H9 (cell line): Measurements from ENCODE around the gene SOCS3. TPM values are rescaled to one million over a fixed set of nuclear protein-coding genes. Genes with fewer than 3 reads are reported as not detected.

Source experiments
- DNase-seq: peaks from one replicate; pipeline ENCODE4 v3.0.0-alpha.2; 2017
- H2AFZ ChIP-seq: one replicate; pipeline ENCODE4 v1.6.1; 2013; ENCODE audit warnings: mild to moderate bottlenecking, low read length, control low read depth, moderate library complexity
- H2AK5ac ChIP-seq: 2 replicates; pipeline ENCODE4 v1.6.1; 2013; ENCODE audit warnings: low read length, control low read depth, mixed read lengths; ENCODE audit not compliant: insufficient read length
- H2BK120ac ChIP-seq: one replicate; pipeline ENCODE4 v1.6.1; 2013; ENCODE audit warnings: low read depth, mild to moderate bottlenecking, low read length, control low read depth, inconsistent platforms; ENCODE audit not compliant: poor library complexity, severe bottlenecking
- H2BK12ac ChIP-seq: 2 replicates; pipeline ENCODE4 v1.6.1; 2013; ENCODE audit warnings: low read length, control low read depth, mixed read lengths, low read depth; ENCODE audit not compliant: insufficient read length
- H2BK15ac ChIP-seq: 2 replicates; pipeline ENCODE4 v1.6.1; 2013; ENCODE audit warnings: low read depth, low read length, control low read depth
- H2BK20ac ChIP-seq: one replicate; pipeline ENCODE4 v1.6.1; 2013; ENCODE audit warnings: low read depth, mild to moderate bottlenecking, low read length, control low read depth, inconsistent platforms; ENCODE audit not compliant: poor library complexity, severe bottlenecking
- H2BK5ac ChIP-seq: 2 replicates; pipeline ENCODE4 v1.6.1; 2013; ENCODE audit warnings: low read length, control low read depth, mixed read lengths; ENCODE audit not compliant: insufficient read length
- H3K14ac ChIP-seq: 2 replicates; pipeline ENCODE4 v1.6.1; 2013; ENCODE audit warnings: low read length, control low read depth; ENCODE audit not compliant: insufficient read depth
- H3K18ac ChIP-seq: 2 replicates; pipeline ENCODE4 v1.6.1; 2013; ENCODE audit warnings: low read depth, mild to moderate bottlenecking, mixed read lengths, low read length, control low read depth; ENCODE audit not compliant: insufficient read length
- H3K23ac ChIP-seq: 2 replicates; pipeline ENCODE4 v1.6.1; 2013; ENCODE audit warnings: low read length, control low read depth, mixed read lengths, low read depth; ENCODE audit not compliant: insufficient read length
- H3K23me2 ChIP-seq: 2 replicates; pipeline ENCODE4 v1.6.1; 2013; ENCODE audit warnings: low read depth, mild to moderate bottlenecking, mixed read lengths, low read length, control low read depth; ENCODE audit not compliant: insufficient read length, poor library complexity, severe bottlenecking
- H3K27ac ChIP-seq: 2 replicates; pipeline ENCODE4 v1.5.1; 2013; ENCODE audit warnings: low read length, control low read depth, mixed read lengths, low read depth; ENCODE audit not compliant: insufficient read length
- H3K27me3 ChIP-seq: 2 replicates; pipeline ENCODE4 v1.6.1; 2013; ENCODE audit warnings: low read length, control low read depth, inconsistent platforms; ENCODE audit not compliant: insufficient read depth
- H3K4ac ChIP-seq: 2 replicates; pipeline ENCODE4 v1.6.1; 2013; ENCODE audit warnings: low read depth, mild to moderate bottlenecking, control low read depth, inconsistent platforms, low read length, moderate library complexity
- H3K4me1 ChIP-seq: 2 replicates; pipeline ENCODE4 v1.6.1; 2013; ENCODE audit warnings: low read length, control low read depth, inconsistent platforms; ENCODE audit not compliant: insufficient read depth
- H3K4me2 ChIP-seq: 2 replicates; pipeline ENCODE4 v1.6.1; 2013; ENCODE audit warnings: low read length, control low read depth, mixed read lengths; ENCODE audit not compliant: insufficient read length, insufficient read depth
- H3K56ac ChIP-seq: 2 replicates; pipeline ENCODE4 v1.6.1; 2013; ENCODE audit warnings: low read depth, mild to moderate bottlenecking, mixed read lengths, low read length, control low read depth; ENCODE audit not compliant: insufficient read length
- H3K79me1 ChIP-seq: 2 replicates; pipeline ENCODE4 v1.6.1; 2013; ENCODE audit warnings: low read depth, mild to moderate bottlenecking, moderate library complexity, low read length, control low read depth, inconsistent platforms; ENCODE audit not compliant: insufficient read depth, poor library complexity, severe bottlenecking
- H3K79me2 ChIP-seq: 2 replicates; pipeline ENCODE4 v1.6.1; 2013; ENCODE audit warnings: low read length, control low read depth, inconsistent platforms; ENCODE audit not compliant: insufficient read depth
- H3K9ac ChIP-seq: 2 replicates; pipeline ENCODE4 v1.6.1; 2013; ENCODE audit warnings: low read length, control low read depth, mixed read lengths; ENCODE audit not compliant: insufficient read length; ENCODE audit errors: extremely low read depth
- H3K9me3 ChIP-seq: one replicate; pipeline ENCODE4 v1.6.1; 2013; ENCODE audit warnings: low read depth, low read length, inconsistent platforms; ENCODE audit not compliant: control insufficient read depth
- H3T11ph ChIP-seq: one replicate; pipeline ENCODE4 v1.6.1; 2013; ENCODE audit warnings: mild to moderate bottlenecking, low read length, control low read depth, inconsistent platforms
- H4K20me1 ChIP-seq: one replicate; pipeline ENCODE4 v1.6.1; 2013; ENCODE audit not compliant: control insufficient read depth, insufficient read length, insufficient read depth
- H4K5ac ChIP-seq: 2 replicates; pipeline ENCODE4 v1.6.1; 2013; ENCODE audit warnings: low read depth, mild to moderate bottlenecking, mixed read lengths, low read length, control low read depth; ENCODE audit not compliant: insufficient read length
- H4K8ac ChIP-seq: replicated peaks from 2 replicates; pipeline ENCODE4 v1.6.1; 2013; ENCODE audit warnings: low read length, control low read depth, mixed read lengths, low read depth; ENCODE audit not compliant: insufficient read length
- H4K91ac ChIP-seq: 2 replicates; pipeline ENCODE4 v1.6.1; 2013; ENCODE audit warnings: low read depth, mild to moderate bottlenecking, moderate library complexity, mixed read lengths, low read length, control low read depth; ENCODE audit not compliant: insufficient read length
- H3K27ac Mint-ChIP-seq, 3 experiments: 2 replicates in 2 of 3; 3 replicates in 1 of 3; pipeline ENCODE4 v1.8.0; 2020 to 2021; ENCODE audit warnings: mixed read lengths in 3 of 3, mild to moderate bottlenecking in 1 of 3, moderate library complexity in 1 of 3
- H3K27me3 Mint-ChIP-seq: 2 replicates; pipeline ENCODE4 v1.8.0; 2021; ENCODE audit warnings: low read depth, mild to moderate bottlenecking, moderate library complexity, mixed read lengths
- H3K36me3 Mint-ChIP-seq, 3 experiments: 2 replicates in 2 of 3; 3 replicates in 1 of 3; pipeline ENCODE4 v1.8.0; 2020 to 2021; ENCODE audit warnings: low read depth in 3 of 3, mixed read lengths in 3 of 3; ENCODE audit not compliant: insufficient read depth in 1 of 3
- H3K4me1 Mint-ChIP-seq, 2 experiments: 2 replicates each; pipeline ENCODE4 v1.8.0; 2020; ENCODE audit warnings: mixed read lengths in 2 of 2
- H3K4me3 Mint-ChIP-seq, 2 experiments: 2 replicates in 1 of 2; 3 replicates in 1 of 2; pipeline ENCODE4 v1.8.0; 2020 to 2021; ENCODE audit warnings: mild to moderate bottlenecking in 2 of 2, mixed read lengths in 2 of 2, moderate library complexity in 1 of 2
- H3K9me3 Mint-ChIP-seq, 2 experiments: 2 replicates in 1 of 2; 3 replicates in 1 of 2; pipeline ENCODE4 v1.8.0; 2020; ENCODE audit warnings: mild to moderate bottlenecking in 2 of 2, mixed read lengths in 2 of 2, moderate library complexity in 1 of 2
- WGBS: extraction: QIAGEN DNeasy Blood & Tissue Kit; methylation state at CpG from one replicate; pipeline ENCODE4 v1.1.7; 2013; ENCODE audit warnings: missing lambda C conversion rate, low lambda C conversion rate, mixed read lengths; ENCODE audit not compliant: insufficient read length; ENCODE audit errors: extremely low coverage; 5-methylcytosine and 5-hydroxymethylcytosine counted together
- total RNA-seq: library from RNA; stranded (reverse); gene quantifications from 2 replicates; pipeline ENCODE4 v1.2.1, GENCODE V29; 2021
- TF ChIP-seq, protein P1 (sequence below): fragments of 200-600 bp; sonication (generic); conservative IDR thresholded peaks from 3 replicates; pipeline ENCODE4 v1.8.0; 2021; ENCODE audit warnings: antibody characterized with exemption, mild to moderate bottlenecking

SOCS3 gene
- total RNA-seq, 1 experiment from 2014 or later: 9.5 TPM

DNA sequence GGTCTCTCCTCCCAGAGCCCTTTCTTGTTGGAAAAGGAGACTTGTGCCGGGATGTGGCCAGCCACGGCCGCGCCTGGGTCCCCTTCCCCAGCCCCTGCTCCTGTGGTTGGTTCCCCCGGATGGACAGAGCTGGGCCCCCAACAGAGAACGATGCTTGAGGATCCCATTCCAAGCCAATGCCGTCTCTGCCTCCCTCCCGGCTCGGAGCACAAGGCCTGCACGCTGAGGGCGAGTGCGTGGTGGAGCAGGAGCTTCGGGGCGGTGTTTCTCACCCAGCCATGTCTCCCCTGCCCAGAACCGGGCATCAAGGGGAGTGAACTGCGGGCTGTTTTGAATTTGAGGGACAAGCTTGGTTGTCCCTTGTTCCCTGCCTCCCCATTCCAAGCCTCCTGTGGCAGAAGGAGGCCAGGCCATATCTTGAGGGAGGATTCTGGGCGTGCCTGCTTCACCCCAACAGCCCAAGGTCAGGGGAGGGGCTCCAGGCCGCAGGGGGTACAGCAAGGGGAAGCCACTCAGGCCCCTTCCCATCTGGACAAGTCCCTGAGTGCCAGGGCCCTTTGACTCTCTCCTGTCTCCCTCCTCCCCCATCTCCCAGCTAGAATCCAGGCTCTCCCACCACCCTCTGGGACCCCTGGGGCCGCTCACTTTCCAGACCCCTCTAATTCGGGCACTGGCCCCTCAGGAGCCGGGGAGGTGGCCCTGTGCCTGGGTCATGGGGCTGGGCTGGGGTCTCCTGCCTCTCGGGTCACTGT, 43.6 kb downstream of the SOCS3 start:
- Histone ChIP-seq H3K14ac (peak overlapping the region; percentile 83; the same call in 1 of the 2 replicates), H3K4ac (no peak overlapping the region), H2BK12ac (no peak overlapping the region), H3K23me2 (peaks cover 3% of the 10 kb centered on the region), H3K9me3 (no peaks in the 10 kb centered on the region), H4K91ac (no peak overlapping the region), H3K27me3 (no peaks in the 10 kb centered on the region), H3K4me2 (no peak overlapping the region), H3T11ph (no peak overlapping the region), H2BK20ac (peak overlapping the region; percentile 78), H4K20me1 (no peaks in the 10 kb centered on the region), H3K4me1 (peaks cover 3% of the 10 kb centered on the region; the same call in 1 of the 2 replicates), H4K5ac (no peak overlapping the region), H4K8ac (no peak overlapping the region), H2BK15ac (no peak overlapping the region), H3K79me1 (no peaks in the 10 kb centered on the region), H3K9ac (no peak overlapping the region), H3K18ac (peak overlapping the region; percentile 95), H3K23ac (no peak overlapping the region), H2AK5ac (no peak overlapping the region), H2BK5ac (no peak overlapping the region), H3K27ac (peak overlapping the region; percentile 42), H2AFZ (no peak overlapping the region), H3K79me2 (no peaks in the 10 kb centered on the region), H3K56ac (no peak overlapping the region), H2BK120ac (no peak overlapping the region)
- no peaks in the 10 kb centered on the region; a peak in 2 of 5 replicates for H3K9me3 Mint-ChIP-seq
- H3K27ac Mint-ChIP-seq: peak overlapping the region; percentile 85 to 92 (median 88); a peak in 6 of 7 replicates
- H3K4me1 Mint-ChIP-seq: peaks cover 39 to 47% of the 10 kb centered on the region in 2 experiments
- DNase-seq: peak; percentile 65
- WGBS: no CpG with 5 or more reads among the region's 22 CpGs
- peaks cover 21% of the 10 kb centered on the region for H3K27me3 Mint-ChIP-seq
- no peaks in the 10 kb centered on the region for H3K36me3 Mint-ChIP-seq
- H3K4me3 Mint-ChIP-seq: peak overlapping the region; percentile 10 to 35; a peak in 2 of 5 replicates
- TF ChIP-seq, protein P1, sequence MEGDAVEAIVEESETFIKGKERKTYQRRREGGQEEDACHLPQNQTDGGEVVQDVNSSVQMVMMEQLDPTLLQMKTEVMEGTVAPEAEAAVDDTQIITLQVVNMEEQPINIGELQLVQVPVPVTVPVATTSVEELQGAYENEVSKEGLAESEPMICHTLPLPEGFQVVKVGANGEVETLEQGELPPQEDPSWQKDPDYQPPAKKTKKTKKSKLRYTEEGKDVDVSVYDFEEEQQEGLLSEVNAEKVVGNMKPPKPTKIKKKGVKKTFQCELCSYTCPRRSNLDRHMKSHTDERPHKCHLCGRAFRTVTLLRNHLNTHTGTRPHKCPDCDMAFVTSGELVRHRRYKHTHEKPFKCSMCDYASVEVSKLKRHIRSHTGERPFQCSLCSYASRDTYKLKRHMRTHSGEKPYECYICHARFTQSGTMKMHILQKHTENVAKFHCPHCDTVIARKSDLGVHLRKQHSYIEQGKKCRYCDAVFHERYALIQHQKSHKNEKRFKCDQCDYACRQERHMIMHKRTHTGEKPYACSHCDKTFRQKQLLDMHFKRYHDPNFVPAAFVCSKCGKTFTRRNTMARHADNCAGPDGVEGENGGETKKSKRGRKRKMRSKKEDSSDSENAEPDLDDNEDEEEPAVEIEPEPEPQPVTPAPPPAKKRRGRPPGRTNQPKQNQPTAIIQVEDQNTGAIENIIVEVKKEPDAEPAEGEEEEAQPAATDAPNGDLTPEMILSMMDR: no peak
